Heart left ventricle (tissue), 16 donors: ENCODE results near the gene CASP5. TPM values are rescaled to one million over a fixed set of nuclear protein-coding genes. Genes with fewer than 3 reads are reported as not detected.

Source experiments
- ATAC-seq, 4 donors: fragments of 200-7000 bp; cut with Tn5 transposase; one replicate each; pipeline ENCODE4 v1.9.1; 2020 to 2022; ENCODE audit warnings: moderate library complexity in 4 of 4, mild to moderate bottlenecking in 3 of 4, moderate number of reproducible peaks in 1 of 4
- DNase-seq, 5 donors: peaks; one replicate each; pipeline ENCODE4 v3.0.0-alpha.2; 2020
- H3K27ac ChIP-seq, 12 donors: fragments of 200-600 bp; sonication (generic) in 4 of 12; one replicate each; pipeline versions ENCODE4 v1.5.0 to v1.8.0; 2016 to 2022; ENCODE audit warnings: mild to moderate bottlenecking in 2 of 12
- H3K27me3 ChIP-seq, 9 donors: fragments of 200-600 bp; sonication (generic) in 2 of 9; one replicate each; pipeline versions ENCODE4 v1.5.1 to v1.8.0; 2016 to 2022; ENCODE audit warnings: mild to moderate bottlenecking in 3 of 9
- H3K36me3 ChIP-seq, 9 donors: fragments of 200-600 bp; sonication (generic) in 2 of 9; one replicate each; pipeline versions ENCODE4 v1.5.0 to v1.8.0; 2018 to 2022; ENCODE audit warnings: mild to moderate bottlenecking in 2 of 9
- H3K4me1 ChIP-seq, 12 donors: fragments of 200-600 bp; sonication (generic) in 4 of 12; one replicate each; pipeline versions ENCODE4 v1.5.0 to v1.8.0; 2016 to 2022; ENCODE audit warnings: mild to moderate bottlenecking in 3 of 12
- H3K4me3 ChIP-seq, 12 donors: fragments of 200-600 bp; sonication (generic) in 4 of 12; one replicate each; pipeline versions ENCODE4 v1.5.0 to v1.8.0; 2017 to 2022; ENCODE audit warnings: mild to moderate bottlenecking in 9 of 12, moderate library complexity in 4 of 12
- H3K9me3 ChIP-seq, 12 donors: fragments of 200-600 bp; sonication (generic) in 4 of 12; one replicate each; pipeline versions ENCODE4 v1.5.0 to v1.8.0; 2016 to 2022; ENCODE audit warnings: mild to moderate bottlenecking in 1 of 12
- CTCF ChIP-seq, 12 donors: fragments of 200-600 bp; sonication (generic) in 4 of 12; IDR thresholded peaks; one replicate each; pipeline versions ENCODE4 v1.5.0 to v1.8.0; 2018 to 2022; ENCODE audit warnings: antibody characterized with exemption in 12 of 12, mild to moderate bottlenecking in 5 of 12
- POLR2A ChIP-seq, 2 donors: fragments of 450-650 bp; IDR thresholded peaks; one replicate each; pipeline ENCODE4 v1.6.1; 2017; ENCODE audit warnings: antibody characterized with exemption in 2 of 2, mild to moderate bottlenecking in 2 of 2, moderate library complexity in 2 of 2
- WGBS, 4 donors: extraction: QIAGEN DNeasy Blood & Tissue Kit in 2 of 4; methylation state at CpG; one replicate each; pipeline versions ENCODE4 v1.1.5 to v1.1.7; 2013 to 2018; 5-methylcytosine and 5-hydroxymethylcytosine counted together
- intact Hi-C, 10 donors: fragments of 100-400 bp; cut with DNase I; formaldehyde crosslinking; loops; one replicate each; pipeline versions ENCODE4 v1.11.1 to v1.14.2; 2022
- polyA plus RNA-seq, 2 donors: library from polyadenylated mRNA; stranded (reverse); fragments of 200-250 nt; gene quantifications; one replicate each; pipeline ENCODE4 v1.2.3, GENCODE V29; 2013
- total RNA-seq, 9 donors: library from RNA; depleted of rRNA in 2 of 9; stranded (reverse); fragments of >200 nt in 2 of 9; fragmentation: NEBNext Ultra II Directional in 3 of 9; extraction: Animal tissue kit (Norgen Biotek cat#: 25700) in 3 of 9; gene quantifications; one replicate each; pipeline versions ENCODE4 v1.1.0 to v1.2.4, GENCODE V29; 2016 to 2023
- donor health status: ischemic (EF 13 %, LVEDD 7.1; RV severe dilation, severe dysfunction).
- donor health status: healthy with polysubstance abuse.
- donor health status: DM: no; HTN: yes; CAD: no.
- donor health status: DM: no; HTN: no; CAD: no.
- donor health status: ischemic (EF 25% LVEDD 6.9; RV normal size, moderate dysfunction).
- donor health status: ischemic (EF 25% LVEDD 5.7; RV mildly dilated, moderate dysfunction).
- donor health status: healthy.
- donor health status: DM: yes; HTN: yes; CAD: no.
- donor health status: ischemic (EF 35%, LVEDD 5.7; RV mildly dilated, moderate dysfunction).
- donor health status: nonischemic (EF 11% LVEDD 7.7; RV severe dilation, severe dysfunction).
- donor health status: DM: yes; HTN: yes; CAD: no.
- donor health status: PGD.
- donor health status: ischemic (EF 29% LVEDD 5.4; RV normal size, mild dysfunction).
- donor health status: nonischemic (EF 23%, LVEDD 6.1; RV moderate dilation, normal function).

CASP5 gene
- total and polyA plus RNA-seq, 11 donors = 0.10 to 2.7 (median 0.45) TPM; not detected in 8

GRCh38 chr11:105057432-105057831 is 34.5 kb upstream of the CASP5 start:
- H3K27me3 ChIP-seq = no peaks in the 10 kb centered on the region
- TF ChIP-seq CTCF (IDR thresholded peaks at IDR 0.05) = no peak
- TF ChIP-seq POLR2A (IDR thresholded peaks at IDR 0.05) = no peak
- WGBS, 4 donors = 60 to 69% (median 64%) methylated on average over 4 of the region's 4 CpGs
- H3K36me3 ChIP-seq = no peaks in the 10 kb centered on the region
- DNase-seq (no peak), ATAC-seq (no peak)
- no peak overlapping the region for H3K27ac ChIP-seq
- intact Hi-C loops = no loop called here
- H3K4me3 ChIP-seq = no peak overlapping the region
- no peaks in the 10 kb centered on the region for H3K4me1 ChIP-seq
- no peaks in the 10 kb centered on the region for H3K9me3 ChIP-seq

GRCh38 chr11:105056446-105056845 is 33.5 kb upstream of the CASP5 start:
- DNase-seq = no peak
- intact Hi-C loops = no loop called here

GRCh38 chr11:105054723-105055493 is 31.9 kb upstream of the CASP5 start:
- ATAC-seq = no peak
- DNase-seq = no peak
- intact Hi-C loops = no loop called here

More at GRCh38 chr11:105056446-105056845, 33.5 kb upstream of the CASP5 start:
- Histone ChIP-seq H3K36me3 (no peaks in the 10 kb centered on the region), H3K9me3 (no peaks in the 10 kb centered on the region), H3K27ac (no peak overlapping the region), H3K4me3 (no peak overlapping the region), H3K4me1 (no peaks in the 10 kb centered on the region), H3K27me3 (no peaks in the 10 kb centered on the region)
- ATAC-seq = no peak
- TF ChIP-seq POLR2A (IDR thresholded peaks at IDR 0.05) (no peak), CTCF (IDR thresholded peaks at IDR 0.05) (no peak)
- 93 to 100% (median 96%) methylated on average over 1 of the region's 1 CpG for WGBS, 4 donors

GRCh38 chr11:105052487-105052886 is 29.5 kb upstream of the CASP5 start:
- H3K4me3 ChIP-seq = no peak overlapping the region
- no peaks in the 10 kb centered on the region for H3K9me3 ChIP-seq
- no peak for TF ChIP-seq CTCF (IDR thresholded peaks at IDR 0.05)
- no peak for TF ChIP-seq POLR2A (IDR thresholded peaks at IDR 0.05)
- H3K27ac ChIP-seq = no peak overlapping the region
- H3K4me1 ChIP-seq = peaks cover 0 to 4% (median 0%) of the 10 kb centered on the region in 12 donors
- H3K36me3 ChIP-seq = no peaks in the 10 kb centered on the region
- DNase-seq (no peak), ATAC-seq (no peak)
- no peaks in the 10 kb centered on the region for H3K27me3 ChIP-seq
- intact Hi-C loops = no loop called here
- WGBS, 4 donors = 84 to 93% (median 87%) methylated on average over 3 of the region's 3 CpGs

More at GRCh38 chr11:105054723-105055493, 31.9 kb upstream of the CASP5 start:
- H3K9me3 ChIP-seq = no peaks in the 10 kb centered on the region
- no peak overlapping the region for H3K4me3 ChIP-seq
- H3K27ac ChIP-seq = no peak overlapping the region
- no peaks in the 10 kb centered on the region for H3K27me3 ChIP-seq
- no peaks in the 10 kb centered on the region for H3K4me1 ChIP-seq
- TF ChIP-seq CTCF (IDR thresholded peaks at IDR 0.05) = no peak
- TF ChIP-seq POLR2A (IDR thresholded peaks at IDR 0.05) = no peak
- 45 to 91% (median 74%) methylated on average over 2 of the region's 2 CpGs for WGBS, 4 donors
- no peaks in the 10 kb centered on the region for H3K36me3 ChIP-seq
